Inferior parietal cortex (tissue), 1 donor: ENCODE data around the gene TMEM9B.
A peak's percentile ranks its signal among the peaks of the same experiment; 100 is the strongest.

Experiments used
- DNase-seq: peaks from one replicate; pipeline ENCODE4 v3.0.0-alpha.2; 2016; ENCODE audit errors: extremely low spot score

Gene TMEM9B

GRCh38 chr11:8930456-8931175 lies 33.6 kb downstream of the TMEM9B start:
- no peak for DNase-seq

GRCh38 chr11:8928981-8929615 lies 35.1 kb downstream of the TMEM9B start:
- no peak for DNase-seq

- no peak for DNase-seq
These were observed 36.0 kb downstream of the TMEM9B start for GRCh38 chr11:8928205-8928604.

- DNase-seq: no peak
These were observed 37.0 kb downstream of the TMEM9B start for GRCh38 chr11:8927233-8927632.

- no peak for DNase-seq
These were observed 38.0 kb downstream of the TMEM9B start for GRCh38 chr11:8926236-8926635.

GRCh38 chr11:8925711-8926110 lies 38.5 kb downstream of the TMEM9B start:
- DNase-seq: no peak

GRCh38 chr11:8922691-8923090 lies 41.6 kb downstream of the TMEM9B start:
- DNase-seq: no peak

GRCh38 chr11:8917157-8917825 lies 47.0 kb downstream of the TMEM9B start:
- DNase-seq: no peak

GRCh38 chr11:8914661-8915018 lies 49.6 kb downstream of the TMEM9B start:
- no peak for DNase-seq

- peak; percentile 59 for DNase-seq
These were observed 50.1 kb downstream of the TMEM9B start for GRCh38 chr11:8913961-8914660.

- DNase-seq: peak; percentile 96
These were observed 53.0 kb downstream of the TMEM9B start, which contains the start of gene AKIP1 for GRCh38 chr11:8911029-8911823. TSS of gene AKIP1 (plus strand) at chr11:8911189. CDS start at chr11:8911450, 261 bp downstream.

- DNase-seq: no peak
These were observed 53.6 kb downstream of the TMEM9B start for GRCh38 chr11:8910649-8911026.

GRCh38 chr11:8908099-8908498 lies 56.1 kb downstream of the TMEM9B start:
- no peak for DNase-seq

GRCh38 chr11:8907116-8907515 lies 57.1 kb downstream of the TMEM9B start:
- DNase-seq: no peak

- no peak for DNase-seq
These were observed 58.6 kb downstream of the TMEM9B start for GRCh38 chr11:8905528-8906165.

- DNase-seq: no peak
These were observed 65.0 kb downstream of the TMEM9B start for GRCh38 chr11:8899119-8899753.
